Peyer's patch (tissue), 4 donors: ENCODE data around the gene TMEM119.
"Not testable (repeated sequence)": the region's sequence is repeated elsewhere in the genome, so short reads cannot be mapped to it uniquely, and the experiment has no call there.

Source experiments
- POLR2A ChIP-seq, 2 donors: fragments of 450-650 bp; IDR thresholded peaks; one replicate each; pipeline ENCODE4 v1.5.1; 2017; ENCODE audit warnings: antibody characterized with exemption in 2 of 2, mild to moderate bottlenecking in 2 of 2, moderate library complexity in 2 of 2
- TF ChIP-seq, protein P1 (sequence below), 6 experiments: fragments of 450-650 bp in 4 of 6; fragments of 200-600 bp in 2 of 6; sonication (generic) in 1 of 6; IDR thresholded peaks; one replicate each; pipeline ENCODE4 v1.5.1; 2017 to 2019; ENCODE audit warnings: antibody characterized with exemption in 6 of 6, mild to moderate bottlenecking in 3 of 6, moderate library complexity in 1 of 6

DNA sequence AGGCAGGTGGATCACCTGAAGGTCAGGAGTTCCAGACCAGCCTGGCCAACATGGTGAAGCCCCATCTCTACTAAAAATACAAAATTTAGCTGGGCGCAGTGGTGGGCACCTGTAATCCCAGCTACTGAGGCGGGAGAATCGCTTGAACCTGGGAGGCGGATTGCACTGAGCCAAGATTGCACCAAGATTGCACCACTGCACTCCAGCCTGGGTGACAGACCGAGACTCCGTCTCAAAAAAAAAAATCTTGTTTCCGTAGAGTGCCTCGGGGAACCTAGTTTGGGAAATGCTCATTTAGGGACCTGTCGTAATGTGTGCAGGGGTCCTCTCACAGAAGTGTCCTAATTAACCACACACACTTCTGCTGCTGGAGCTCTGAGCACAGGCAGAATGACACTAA is 7.4 kb downstream of the TMEM119 start:
- not testable (repeated sequence) for TF ChIP-seq POLR2A (IDR thresholded peaks at IDR 0.05)
- TF ChIP-seq, protein P1, sequence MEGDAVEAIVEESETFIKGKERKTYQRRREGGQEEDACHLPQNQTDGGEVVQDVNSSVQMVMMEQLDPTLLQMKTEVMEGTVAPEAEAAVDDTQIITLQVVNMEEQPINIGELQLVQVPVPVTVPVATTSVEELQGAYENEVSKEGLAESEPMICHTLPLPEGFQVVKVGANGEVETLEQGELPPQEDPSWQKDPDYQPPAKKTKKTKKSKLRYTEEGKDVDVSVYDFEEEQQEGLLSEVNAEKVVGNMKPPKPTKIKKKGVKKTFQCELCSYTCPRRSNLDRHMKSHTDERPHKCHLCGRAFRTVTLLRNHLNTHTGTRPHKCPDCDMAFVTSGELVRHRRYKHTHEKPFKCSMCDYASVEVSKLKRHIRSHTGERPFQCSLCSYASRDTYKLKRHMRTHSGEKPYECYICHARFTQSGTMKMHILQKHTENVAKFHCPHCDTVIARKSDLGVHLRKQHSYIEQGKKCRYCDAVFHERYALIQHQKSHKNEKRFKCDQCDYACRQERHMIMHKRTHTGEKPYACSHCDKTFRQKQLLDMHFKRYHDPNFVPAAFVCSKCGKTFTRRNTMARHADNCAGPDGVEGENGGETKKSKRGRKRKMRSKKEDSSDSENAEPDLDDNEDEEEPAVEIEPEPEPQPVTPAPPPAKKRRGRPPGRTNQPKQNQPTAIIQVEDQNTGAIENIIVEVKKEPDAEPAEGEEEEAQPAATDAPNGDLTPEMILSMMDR (IDR thresholded peaks at IDR 0.05) = not testable (repeated sequence)
